Measurements from ENCODE around the gene NOD2. TPM values are rescaled to one million over a fixed set of nuclear protein-coding genes. Genes with fewer than 3 reads are reported as not detected.
A peak's percentile ranks its signal among the peaks of the same experiment; 100 is the strongest.

The NOD2 gene
- total RNA-seq, 1 experiment from 2014 or later: not detected

DNA sequence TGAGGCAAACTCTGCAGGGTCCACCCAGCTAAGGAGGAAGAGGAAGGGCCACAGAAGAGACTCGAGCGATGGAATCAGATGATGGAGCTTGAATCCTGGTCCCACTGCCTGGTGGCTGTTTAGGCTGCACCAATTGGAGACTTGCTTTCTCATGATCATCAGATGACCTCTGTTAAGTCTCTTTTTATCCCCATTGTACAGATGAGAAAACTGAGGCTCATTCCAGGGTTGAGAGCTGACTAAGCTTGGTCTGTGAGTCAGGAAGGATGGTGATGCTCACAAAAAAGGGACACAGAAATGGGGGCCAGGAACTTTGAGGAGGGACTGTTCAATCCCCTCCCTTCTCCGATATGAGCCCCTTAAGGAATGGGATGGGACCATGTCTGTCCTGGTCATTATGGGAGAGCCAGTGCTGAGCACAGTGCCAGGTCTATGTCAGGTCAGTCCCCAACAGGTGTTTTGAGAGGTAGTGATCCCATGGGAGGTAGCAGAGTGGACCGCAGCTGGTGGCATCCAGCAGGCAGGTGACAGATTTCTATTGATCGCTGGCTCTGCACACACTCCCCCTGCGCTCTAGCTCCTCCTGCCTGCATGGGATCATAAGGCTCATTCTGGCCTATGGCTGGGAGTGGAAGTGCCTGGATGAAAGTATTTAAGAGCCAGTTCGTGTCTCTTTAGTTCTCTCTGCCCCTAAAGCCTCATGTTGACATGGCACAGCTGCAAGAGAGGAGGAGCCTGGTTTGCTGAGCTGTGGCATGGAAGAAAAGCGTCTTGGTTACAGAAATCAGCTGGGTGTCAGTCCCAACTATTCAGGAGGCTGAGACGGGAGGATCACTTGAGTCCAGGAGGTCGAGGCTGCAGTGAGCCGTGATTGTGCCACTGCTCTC is 39.5 kb upstream of the NOD2 start:
- H3K4me3 ChIP-seq (ENCODE audit: low read length): no peak overlapping the region
- no peak overlapping the region for H3K4me2 ChIP-seq (ENCODE audit: low read depth, low read length, poor library complexity, severe bottlenecking)
- no peak overlapping the region for H2AFZ ChIP-seq (ENCODE audit: low read length)
- H3K79me2 ChIP-seq (ENCODE audit: low read length): no peaks in the 10 kb centered on the region
- H3K9ac ChIP-seq (ENCODE audit: low read length): no peak overlapping the region
- H3K9me3 ChIP-seq (ENCODE audit: low read length): no peaks in the 10 kb centered on the region
- no peak for DNase-seq
- no peaks in the 10 kb centered on the region for H3K9me2 ChIP-seq (replicated peaks; ENCODE audit: insufficient read depth, low read length)
- no peaks in the 10 kb centered on the region for H3K27me3 ChIP-seq (ENCODE audit: low read length)
- H3K36me3 ChIP-seq (ENCODE audit: insufficient read depth, low read length): no peaks in the 10 kb centered on the region
- H3K4me1 ChIP-seq (ENCODE audit: low read length): no peaks in the 10 kb centered on the region
- no peak overlapping the region for H3K27ac ChIP-seq (ENCODE audit: low read length)
- H4K20me1 ChIP-seq (ENCODE audit: insufficient read depth, low read depth, low read length): no peaks in the 10 kb centered on the region

DNA sequence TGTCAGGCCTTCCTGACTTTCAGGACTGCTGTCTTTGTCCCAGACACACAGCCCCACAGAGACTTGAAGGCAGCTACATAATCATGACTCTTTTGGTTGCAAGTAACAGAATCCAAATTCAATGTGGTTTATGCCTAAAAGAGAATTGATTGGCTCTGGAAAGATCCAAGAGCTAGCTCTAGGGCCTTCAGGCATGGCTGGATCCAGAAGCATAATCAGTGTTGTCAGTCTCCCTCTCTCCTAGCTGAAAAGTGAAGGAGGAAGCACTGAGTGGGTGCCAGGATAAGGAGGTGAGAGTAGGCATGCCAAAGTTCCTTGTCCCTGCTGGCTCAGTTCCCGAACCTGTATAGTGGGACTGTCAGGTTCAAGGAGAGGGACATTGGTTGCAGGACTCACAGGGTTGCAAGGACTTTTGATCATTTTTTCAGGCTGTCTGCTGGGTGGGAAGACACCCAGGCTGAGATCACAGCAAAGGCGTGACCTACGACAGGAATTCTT is 37.8 kb upstream of the NOD2 start:
- H3K27ac ChIP-seq (ENCODE audit: low read length): no peak overlapping the region
- no peaks in the 10 kb centered on the region for H3K79me2 ChIP-seq (ENCODE audit: low read length)
- H4K20me1 ChIP-seq (ENCODE audit: insufficient read depth, low read depth, low read length): no peaks in the 10 kb centered on the region
- H2AFZ ChIP-seq (ENCODE audit: low read length): no peak overlapping the region
- no peaks in the 10 kb centered on the region for H3K9me3 ChIP-seq (ENCODE audit: low read length)
- no peaks in the 10 kb centered on the region for H3K36me3 ChIP-seq (ENCODE audit: insufficient read depth, low read length)
- no peaks in the 10 kb centered on the region for H3K4me1 ChIP-seq (ENCODE audit: low read length)
- DNase-seq: no peak
- H3K9me2 ChIP-seq (replicated peaks; ENCODE audit: insufficient read depth, low read length): no peaks in the 10 kb centered on the region
- no peaks in the 10 kb centered on the region for H3K27me3 ChIP-seq (ENCODE audit: low read length)
- H3K4me2 ChIP-seq (ENCODE audit: low read depth, low read length, poor library complexity, severe bottlenecking): no peak overlapping the region
- no peak overlapping the region for H3K4me3 ChIP-seq (ENCODE audit: low read length)
- H3K9ac ChIP-seq (ENCODE audit: low read length): no peak overlapping the region

GRCh38 chr16:50657241-50657640 is 36.2 kb upstream of the NOD2 start:
- Histone ChIP-seq H3K4me2 (ENCODE audit: low read depth, low read length, poor library complexity, severe bottlenecking) (no peak overlapping the region), H3K4me1 (ENCODE audit: low read length) (no peaks in the 10 kb centered on the region), H3K9ac (ENCODE audit: low read length) (no peak overlapping the region), H2AFZ (ENCODE audit: low read length) (no peak overlapping the region), H3K9me3 (ENCODE audit: low read length) (no peaks in the 10 kb centered on the region), H3K9me2 (replicated peaks; ENCODE audit: insufficient read depth, low read length) (no peaks in the 10 kb centered on the region), H3K27me3 (ENCODE audit: low read length) (no peaks in the 10 kb centered on the region), H4K20me1 (ENCODE audit: insufficient read depth, low read depth, low read length) (no peaks in the 10 kb centered on the region), H3K27ac (ENCODE audit: low read length) (no peak overlapping the region), H3K4me3 (ENCODE audit: low read length) (no peak overlapping the region), H3K36me3 (ENCODE audit: insufficient read depth, low read length) (no peaks in the 10 kb centered on the region), H3K79me2 (ENCODE audit: low read length) (no peaks in the 10 kb centered on the region)
- DNase-seq: no peak

GRCh38 chr16:50659806-50660205 is 33.6 kb upstream of the NOD2 start:
- no peak for DNase-seq
- Histone ChIP-seq H3K9ac (ENCODE audit: low read length) (no peak overlapping the region), H3K27me3 (ENCODE audit: low read length) (no peaks in the 10 kb centered on the region), H4K20me1 (ENCODE audit: insufficient read depth, low read depth, low read length) (no peaks in the 10 kb centered on the region), H3K79me2 (ENCODE audit: low read length) (no peaks in the 10 kb centered on the region), H3K4me3 (ENCODE audit: low read length) (no peak overlapping the region), H3K4me1 (ENCODE audit: low read length) (no peaks in the 10 kb centered on the region), H3K9me3 (ENCODE audit: low read length) (no peaks in the 10 kb centered on the region), H3K27ac (ENCODE audit: low read length) (no peak overlapping the region), H3K9me2 (replicated peaks; ENCODE audit: insufficient read depth, low read length) (no peaks in the 10 kb centered on the region), H3K4me2 (ENCODE audit: low read depth, low read length, poor library complexity, severe bottlenecking) (no peak overlapping the region), H3K36me3 (ENCODE audit: insufficient read depth, low read length) (no peaks in the 10 kb centered on the region), H2AFZ (ENCODE audit: low read length) (no peak overlapping the region)

DNA sequence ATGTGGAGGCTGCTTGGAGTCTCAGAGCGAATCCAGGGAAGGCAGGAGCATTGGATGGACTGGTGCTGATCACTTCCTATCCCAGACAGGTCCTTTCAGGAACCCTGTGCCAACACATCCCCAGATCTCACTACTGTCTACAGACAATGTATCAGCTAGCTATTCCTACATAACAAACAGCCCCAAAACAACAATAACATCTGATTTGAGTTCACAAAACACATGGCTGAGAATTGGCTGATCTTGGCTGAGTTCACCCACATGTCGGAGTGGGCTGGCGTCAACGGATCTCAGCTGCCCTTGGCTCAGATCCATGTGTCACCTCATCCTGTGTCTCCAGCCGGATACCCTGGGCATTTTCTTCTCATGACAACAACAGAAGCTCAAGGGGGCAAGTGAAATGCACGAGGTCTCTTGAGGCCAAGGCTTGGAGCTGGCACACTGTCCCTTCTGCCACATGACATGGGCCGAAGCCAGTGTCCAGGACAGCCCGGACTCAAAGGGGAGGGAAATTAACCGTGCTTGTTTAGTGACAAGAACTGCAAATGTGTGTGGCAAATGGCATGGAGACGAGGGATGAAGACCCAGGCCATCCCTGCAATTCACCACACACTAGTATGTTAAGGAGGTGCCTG is 31.0 kb upstream of the NOD2 start:
- no peak overlapping the region for H3K9ac ChIP-seq (ENCODE audit: low read length)
- H3K27ac ChIP-seq (ENCODE audit: low read length): no peak overlapping the region
- no peak overlapping the region for H2AFZ ChIP-seq (ENCODE audit: low read length)
- DNase-seq: no peak
- no peaks in the 10 kb centered on the region for H3K36me3 ChIP-seq (ENCODE audit: insufficient read depth, low read length)
- H4K20me1 ChIP-seq (ENCODE audit: insufficient read depth, low read depth, low read length): no peaks in the 10 kb centered on the region
- no peaks in the 10 kb centered on the region for H3K79me2 ChIP-seq (ENCODE audit: low read length)
- H3K9me3 ChIP-seq (ENCODE audit: low read length): no peaks in the 10 kb centered on the region
- no peaks in the 10 kb centered on the region for H3K4me1 ChIP-seq (ENCODE audit: low read length)
- H3K9me2 ChIP-seq (replicated peaks; ENCODE audit: insufficient read depth, low read length): no peaks in the 10 kb centered on the region
- H3K4me2 ChIP-seq (ENCODE audit: low read depth, low read length, poor library complexity, severe bottlenecking): no peak overlapping the region
- H3K27me3 ChIP-seq (ENCODE audit: low read length): no peaks in the 10 kb centered on the region
- no peak overlapping the region for H3K4me3 ChIP-seq (ENCODE audit: low read length)

- no peak overlapping the region for H3K4me2 ChIP-seq (ENCODE audit: low read depth, low read length, poor library complexity, severe bottlenecking)
- no peaks in the 10 kb centered on the region for H3K4me1 ChIP-seq (ENCODE audit: low read length)
- H4K20me1 ChIP-seq (ENCODE audit: insufficient read depth, low read depth, low read length): no peaks in the 10 kb centered on the region
- H3K27me3 ChIP-seq (ENCODE audit: low read length): no peaks in the 10 kb centered on the region
- H2AFZ ChIP-seq (ENCODE audit: low read length): no peak overlapping the region
- no peaks in the 10 kb centered on the region for H3K79me2 ChIP-seq (ENCODE audit: low read length)
- H3K27ac ChIP-seq (ENCODE audit: low read length): no peak overlapping the region
- no peaks in the 10 kb centered on the region for H3K36me3 ChIP-seq (ENCODE audit: insufficient read depth, low read length)
- no peaks in the 10 kb centered on the region for H3K9me2 ChIP-seq (replicated peaks; ENCODE audit: insufficient read depth, low read length)
- no peak overlapping the region for H3K4me3 ChIP-seq (ENCODE audit: low read length)
- DNase-seq: no peak
- no peak overlapping the region for H3K9ac ChIP-seq (ENCODE audit: low read length)
- H3K9me3 ChIP-seq (ENCODE audit: low read length): no peaks in the 10 kb centered on the region
Measured at GRCh38 chr16:50664270-50664669, 29.1 kb upstream of the NOD2 start.

GRCh38 chr16:50665128-50665878 is 28.1 kb upstream of the NOD2 start:
- H2AFZ ChIP-seq (ENCODE audit: low read length): no peak overlapping the region
- no peak overlapping the region for H3K9ac ChIP-seq (ENCODE audit: low read length)
- H3K4me2 ChIP-seq (ENCODE audit: low read depth, low read length, poor library complexity, severe bottlenecking): peak overlapping the region; percentile 44
- peak; percentile 89 for DNase-seq
- no peaks in the 10 kb centered on the region for H3K27me3 ChIP-seq (ENCODE audit: low read length)
- H3K9me2 ChIP-seq (replicated peaks; ENCODE audit: insufficient read depth, low read length): no peaks in the 10 kb centered on the region
- no peaks in the 10 kb centered on the region for H3K9me3 ChIP-seq (ENCODE audit: low read length)
- no peaks in the 10 kb centered on the region for H3K36me3 ChIP-seq (ENCODE audit: insufficient read depth, low read length)
- no peak overlapping the region for H3K4me3 ChIP-seq (ENCODE audit: low read length)
- no peak overlapping the region for H3K27ac ChIP-seq (ENCODE audit: low read length)
- H3K4me1 ChIP-seq (ENCODE audit: low read length): no peaks in the 10 kb centered on the region
- no peaks in the 10 kb centered on the region for H4K20me1 ChIP-seq (ENCODE audit: insufficient read depth, low read depth, low read length)
- no peaks in the 10 kb centered on the region for H3K79me2 ChIP-seq (ENCODE audit: low read length)
